Upper lobe of left lung (tissue), 6 donors: ENCODE measurements around the gene CHST11. TPM values are rescaled to one million over a fixed set of nuclear protein-coding genes. Genes with fewer than 3 reads are reported as not detected.

Experiments
- ATAC-seq, 2 donors: fragments of 200-7000 bp; cut with Tn5 transposase; one replicate each; pipeline ENCODE4 v1.9.1; 2022; ENCODE audit warnings: mild to moderate bottlenecking in 2 of 2, moderate library complexity in 2 of 2; ENCODE audit not compliant: low FRiP score in 2 of 2
- DNase-seq, 2 donors: peaks; one replicate each; pipeline ENCODE4 v3.0.0-alpha.2; 2019 to 2020
- H3K27ac ChIP-seq, 4 donors: fragments of 200-600 bp; sonication (generic); one replicate each; pipeline ENCODE4 v1.5.1; 2016 to 2019
- H3K27me3 ChIP-seq, 4 donors: fragments of 200-600 bp; sonication (generic); one replicate each; pipeline ENCODE4 v1.5.1; 2017 to 2019
- H3K36me3 ChIP-seq, 4 donors: fragments of 200-600 bp; sonication (generic); one replicate each; pipeline ENCODE4 v1.5.1; 2016 to 2019
- H3K4me1 ChIP-seq, 4 donors: fragments of 200-600 bp; sonication (generic); one replicate each; pipeline ENCODE4 v1.5.1; 2018 to 2019
- H3K4me3 ChIP-seq, 4 donors: fragments of 200-600 bp; sonication (generic); one replicate each; pipeline ENCODE4 v1.5.1; 2017 to 2019; ENCODE audit warnings: mild to moderate bottlenecking in 2 of 4, moderate library complexity in 1 of 4
- H3K9me3 ChIP-seq, 4 donors: fragments of 200-600 bp; sonication (generic); one replicate each; pipeline ENCODE4 v1.5.1; 2018 to 2019
- EP300 ChIP-seq, 4 donors: sonication (generic); formaldehyde crosslinking; IDR thresholded peaks; one replicate each; pipeline ENCODE4 v1.5.1; 2017; ENCODE audit warnings: antibody characterized with exemption in 4 of 4, control low read depth in 2 of 4
- POLR2A ChIP-seq, 4 donors: fragments of 450-650 bp; IDR thresholded peaks; one replicate each; pipeline ENCODE4 v1.5.1; 2016 to 2017; ENCODE audit warnings: antibody characterized with exemption in 4 of 4, mild to moderate bottlenecking in 2 of 4
- POLR2AphosphoS5 ChIP-seq, 2 donors: sonication (generic); formaldehyde crosslinking; IDR thresholded peaks; one replicate each; pipeline ENCODE4 v1.5.1; 2017; ENCODE audit warnings: antibody characterized with exemption in 2 of 2
- WGBS, 2 donors: methylation state at CpG; one replicate each; pipeline ENCODE4 v1.1.5; 2017 to 2018; 5-methylcytosine and 5-hydroxymethylcytosine counted together
- total RNA-seq, 6 donors: library from RNA; depleted of rRNA in 4 of 6; stranded (reverse); fragments of >200 nt in 4 of 6; gene quantifications; one replicate each; pipeline versions ENCODE4 v1.1.0 to v1.2.1, GENCODE V29; 2016 to 2021
- TF ChIP-seq, protein P1 (sequence below), 6 experiments: fragments of 450-650 bp in 4 of 6; fragments of 200-600 bp in 2 of 6; sonication (generic) in 2 of 6; IDR thresholded peaks; one replicate each; pipeline ENCODE4 v1.5.1; 2016 to 2019; ENCODE audit warnings: antibody characterized with exemption in 6 of 6
- donor health status: DM: no; HTN: no; CAD: no; lungs with moderate emphysema.
- donor health status: DM: no; HTN: yes; CAD: no; lungs with severe emphysema.

The CHST11 gene
- total RNA-seq, 6 donors from 2014 or later = 40.4 to 234 (median 58.4) TPM

DNA sequence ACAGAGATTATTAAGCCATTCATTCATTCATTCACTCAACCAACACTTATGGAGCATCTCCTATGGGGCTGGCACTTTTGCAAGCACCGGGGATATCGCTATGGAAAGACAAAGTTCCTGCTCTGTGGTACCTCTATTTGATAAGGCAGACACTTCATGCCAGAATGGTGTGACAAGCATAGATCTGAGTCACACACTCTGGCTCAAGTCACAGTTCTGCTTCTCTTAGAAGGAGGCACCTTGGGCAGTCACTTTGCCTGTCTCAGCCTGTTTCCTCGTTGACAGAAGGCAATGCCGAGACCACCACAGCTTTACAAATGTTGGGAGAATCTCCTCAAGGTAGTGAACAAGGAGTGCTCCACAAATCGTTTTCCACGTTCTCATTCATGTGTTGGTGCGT lies 296.1 kb downstream of the CHST11 start:
- no peak for TF ChIP-seq POLR2A (IDR thresholded peaks at IDR 0.05)
- TF ChIP-seq POLR2AphosphoS5 (IDR thresholded peaks at IDR 0.05) = no peak
- no peak for TF ChIP-seq EP300 (IDR thresholded peaks at IDR 0.05)
- TF ChIP-seq, protein P1, sequence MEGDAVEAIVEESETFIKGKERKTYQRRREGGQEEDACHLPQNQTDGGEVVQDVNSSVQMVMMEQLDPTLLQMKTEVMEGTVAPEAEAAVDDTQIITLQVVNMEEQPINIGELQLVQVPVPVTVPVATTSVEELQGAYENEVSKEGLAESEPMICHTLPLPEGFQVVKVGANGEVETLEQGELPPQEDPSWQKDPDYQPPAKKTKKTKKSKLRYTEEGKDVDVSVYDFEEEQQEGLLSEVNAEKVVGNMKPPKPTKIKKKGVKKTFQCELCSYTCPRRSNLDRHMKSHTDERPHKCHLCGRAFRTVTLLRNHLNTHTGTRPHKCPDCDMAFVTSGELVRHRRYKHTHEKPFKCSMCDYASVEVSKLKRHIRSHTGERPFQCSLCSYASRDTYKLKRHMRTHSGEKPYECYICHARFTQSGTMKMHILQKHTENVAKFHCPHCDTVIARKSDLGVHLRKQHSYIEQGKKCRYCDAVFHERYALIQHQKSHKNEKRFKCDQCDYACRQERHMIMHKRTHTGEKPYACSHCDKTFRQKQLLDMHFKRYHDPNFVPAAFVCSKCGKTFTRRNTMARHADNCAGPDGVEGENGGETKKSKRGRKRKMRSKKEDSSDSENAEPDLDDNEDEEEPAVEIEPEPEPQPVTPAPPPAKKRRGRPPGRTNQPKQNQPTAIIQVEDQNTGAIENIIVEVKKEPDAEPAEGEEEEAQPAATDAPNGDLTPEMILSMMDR (IDR thresholded peaks at IDR 0.05) = no peak
- peaks cover 19 to 35% (median 25%) of the 10 kb centered on the region in 4 donors for H3K4me1 ChIP-seq
- no peak for ATAC-seq
- no peak for DNase-seq
- H3K9me3 ChIP-seq = no peaks in the 10 kb centered on the region
- 88 to 97% methylated on average over 7 of the region's 7 CpGs for WGBS, 2 donors
- no peak overlapping the region for H3K27ac ChIP-seq
- H3K27me3 ChIP-seq = no peaks in the 10 kb centered on the region
- H3K4me3 ChIP-seq = no peak overlapping the region
- peaks cover 0 to 13% (median 10%) of the 10 kb centered on the region in 4 donors for H3K36me3 ChIP-seq

DNA sequence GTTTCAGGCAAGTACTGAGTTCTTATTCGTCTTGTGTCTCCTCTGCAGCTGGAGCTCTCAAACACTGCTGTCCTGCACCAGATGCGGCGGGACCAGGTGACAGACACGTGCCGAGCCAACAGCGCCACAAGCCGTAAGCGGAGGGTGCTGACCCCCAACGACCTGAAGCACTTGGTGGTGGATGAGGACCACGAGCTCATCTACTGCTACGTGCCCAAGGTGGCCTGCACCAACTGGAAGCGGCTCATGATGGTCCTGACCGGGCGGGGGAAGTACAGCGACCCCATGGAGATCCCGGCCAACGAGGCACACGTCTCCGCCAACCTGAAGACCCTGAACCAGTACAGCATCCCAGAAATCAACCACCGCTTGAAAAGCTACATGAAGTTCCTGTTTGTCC lies 300.2 kb downstream of the CHST11 start:
- no peak overlapping the region for H3K4me3 ChIP-seq
- 95% methylated on average over 17 to 18 of the region's 20 CpGs for WGBS, 2 donors

DNA sequence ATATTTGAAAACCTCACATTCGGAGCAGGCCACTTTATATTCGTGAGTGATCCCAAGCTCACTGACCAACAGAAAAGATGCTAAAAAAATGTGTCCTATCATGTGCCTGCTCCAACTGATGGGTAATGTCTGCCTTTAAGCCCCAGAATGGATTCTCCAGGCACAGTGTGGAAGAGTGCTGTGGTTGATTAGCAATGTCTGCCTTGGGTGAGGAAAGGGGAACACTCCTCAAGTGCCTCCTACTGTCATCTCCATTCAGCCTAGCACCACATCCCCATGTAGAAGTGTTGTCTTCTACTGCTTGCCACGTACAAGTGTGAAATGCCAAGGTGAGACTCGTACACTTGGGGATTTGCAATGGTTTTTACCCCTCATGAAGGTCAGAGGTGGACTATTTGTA lies 302.0 kb downstream of the CHST11 start:
- no peaks in the 10 kb centered on the region for H3K9me3 ChIP-seq
- H3K27ac ChIP-seq = no peak overlapping the region
- peaks cover 4 to 19% (median 11%) of the 10 kb centered on the region in 4 donors for H3K36me3 ChIP-seq
- ATAC-seq (no peak), DNase-seq (no peak)
- WGBS, 2 donors = 96% methylated on average over 4 of the region's 4 CpGs
- no peaks in the 10 kb centered on the region for H3K27me3 ChIP-seq
- no peak overlapping the region for H3K4me3 ChIP-seq
- H3K4me1 ChIP-seq = peaks cover 0 to 4% (median 0%) of the 10 kb centered on the region in 4 donors
- TF ChIP-seq POLR2A (IDR thresholded peaks at IDR 0.05) = no peak

More for the DNA sequence above, 300.2 kb downstream of the CHST11 start:
- no peak overlapping the region for H3K27ac ChIP-seq
- no peaks in the 10 kb centered on the region for H3K9me3 ChIP-seq
- no peak for TF ChIP-seq POLR2AphosphoS5 (IDR thresholded peaks at IDR 0.05)
- TF ChIP-seq, protein P1 (IDR thresholded peaks at IDR 0.05) = no peak
- no peak for TF ChIP-seq EP300 (IDR thresholded peaks at IDR 0.05)
- TF ChIP-seq POLR2A (IDR thresholded peaks at IDR 0.05) = no peak
- H3K27me3 ChIP-seq = no peaks in the 10 kb centered on the region
- DNase-seq (peak in 1 of 2 donors; percentile 50), ATAC-seq (no peak)
- H3K4me1 ChIP-seq = no peaks in the 10 kb centered on the region
- peaks cover 4 to 19% (median 11%) of the 10 kb centered on the region in 4 donors for H3K36me3 ChIP-seq

DNA sequence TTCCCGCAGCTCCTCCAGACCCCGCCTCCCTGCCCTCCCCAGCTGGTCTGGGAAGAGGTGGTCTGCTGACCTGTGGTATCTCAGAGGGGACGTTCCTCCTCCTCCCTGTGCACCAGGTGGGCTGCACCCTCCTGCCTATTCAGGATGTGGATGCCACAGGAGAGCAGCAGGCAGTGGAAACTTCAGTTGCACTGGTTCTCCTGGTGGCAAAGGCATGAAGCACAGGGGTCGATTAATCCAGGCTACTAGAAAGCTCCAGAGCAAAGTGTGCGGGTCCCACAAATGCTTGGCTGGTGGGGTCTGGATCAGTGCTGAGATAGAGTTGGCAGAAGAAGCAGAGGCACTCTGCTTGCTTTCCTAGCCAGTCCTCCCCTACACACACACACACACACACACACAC lies 304.3 kb downstream of the CHST11 start:
- Histone ChIP-seq H3K9me3 (no peaks in the 10 kb centered on the region), H3K4me1 (peaks cover 0 to 4% (median 3%) of the 10 kb centered on the region in 4 donors), H3K27me3 (no peaks in the 10 kb centered on the region), H3K27ac (no peak overlapping the region), H3K36me3 (peaks cover 4 to 19% (median 11%) of the 10 kb centered on the region in 4 donors), H3K4me3 (no peak overlapping the region)
- ATAC-seq (no peak), DNase-seq (no peak)
- TF ChIP-seq POLR2A (IDR thresholded peaks at IDR 0.05) (no peak), POLR2AphosphoS5 (IDR thresholded peaks at IDR 0.05) (no peak), EP300 (IDR thresholded peaks at IDR 0.05) (no peak)
- TF ChIP-seq, protein P1 (IDR thresholded peaks at IDR 0.05) = no peak
- WGBS, 2 donors = 83% methylated on average over 3 to 5 of the region's 5 CpGs

DNA sequence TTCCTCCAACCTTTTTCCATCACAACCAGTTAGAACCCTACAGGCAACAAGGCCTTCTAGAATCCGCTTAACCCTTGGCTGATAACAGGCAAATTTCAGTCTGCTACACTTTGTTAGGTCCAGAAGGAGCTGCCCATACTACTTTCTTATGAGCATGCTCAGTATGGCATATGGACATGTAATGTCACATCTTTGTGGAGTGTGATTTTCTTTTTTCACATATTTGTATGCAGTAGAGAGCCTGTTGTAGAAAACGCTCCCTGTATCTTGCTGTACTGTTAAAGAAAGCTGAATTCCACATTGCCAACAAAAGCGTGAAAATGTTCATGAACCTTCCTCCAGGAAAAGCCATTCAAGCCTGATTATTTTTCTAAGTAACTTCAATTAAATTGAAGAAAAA lies 304.9 kb downstream of the CHST11 start:
- Histone ChIP-seq H3K27me3 (no peaks in the 10 kb centered on the region), H3K4me3 (no peak overlapping the region), H3K36me3 (peaks cover 4 to 19% (median 11%) of the 10 kb centered on the region in 4 donors), H3K4me1 (peaks cover 0 to 4% (median 3%) of the 10 kb centered on the region in 4 donors), H3K27ac (no peak overlapping the region), H3K9me3 (no peaks in the 10 kb centered on the region)
- 94 to 98% methylated on average over 3 of the region's 3 CpGs for WGBS, 2 donors
- no peak for DNase-seq
- ATAC-seq = no peak
- TF ChIP-seq POLR2AphosphoS5 (IDR thresholded peaks at IDR 0.05) (no peak), POLR2A (IDR thresholded peaks at IDR 0.05) (no peak), EP300 (IDR thresholded peaks at IDR 0.05) (no peak)
- TF ChIP-seq, protein P1 (IDR thresholded peaks at IDR 0.05) = no peak
